SW480 (cell line): Measurements from ENCODE around the gene BCL2L1.
"Not testable (repeated sequence)": the region's sequence is repeated elsewhere in the genome, so short reads cannot be mapped to it uniquely, and the experiment has no call there.

Experiments
- DNase-seq: peaks from one replicate; pipeline ENCODE4 v3.0.0-alpha.2; 2016; ENCODE audit warnings: low spot score

The BCL2L1 gene

GRCh38 chr20:31648104-31648503 lies 74.6 kb downstream of the BCL2L1 start:
- DNase-seq: not testable (repeated sequence)

GRCh38 chr20:31644701-31645100 lies 78.0 kb downstream of the BCL2L1 start:
- DNase-seq: no peak

- no peak for DNase-seq
These were observed 79.1 kb downstream of the BCL2L1 start for GRCh38 chr20:31643522-31643921.

- DNase-seq: no peak
These were observed 79.8 kb downstream of the BCL2L1 start for GRCh38 chr20:31642837-31643236.

GRCh38 chr20:31641391-31641790 lies 81.3 kb downstream of the BCL2L1 start:
- DNase-seq: no peak

GRCh38 chr20:31640259-31640658 lies 82.4 kb downstream of the BCL2L1 start:
- no peak for DNase-seq

- no peak for DNase-seq
These were observed 83.9 kb downstream of the BCL2L1 start for GRCh38 chr20:31638816-31639215.

- DNase-seq: no peak
These were observed 84.4 kb downstream of the BCL2L1 start for GRCh38 chr20:31638317-31638716.

GRCh38 chr20:31637660-31638059 lies 85.0 kb downstream of the BCL2L1 start, which contains the start of gene COX4I2:
COX4I2 (plus strand) TSS chr20:31637912; CDS start chr20:31639018, 1,106 bp downstream.
- DNase-seq: no peak

- no peak for DNase-seq
These were observed 89.2 kb downstream of the BCL2L1 start for GRCh38 chr20:31633339-31633914.

- DNase-seq: no peak
These were observed 89.9 kb downstream of the BCL2L1 start for GRCh38 chr20:31632548-31633338.

GRCh38 chr20:31630187-31630790 lies 92.4 kb downstream of the BCL2L1 start:
- DNase-seq: no peak

- DNase-seq: not testable (repeated sequence)
These were observed 94.6 kb downstream of the BCL2L1 start for GRCh38 chr20:31628057-31628456.

GRCh38 chr20:31626534-31626933 lies 96.1 kb downstream of the BCL2L1 start:
- DNase-seq: not testable (repeated sequence)

- not testable (repeated sequence) for DNase-seq
These were observed 99.6 kb downstream of the BCL2L1 start for GRCh38 chr20:31623123-31623505.

- no peak for DNase-seq
These were observed 102.4 kb downstream of the BCL2L1 start for GRCh38 chr20:31620246-31620645.

- DNase-seq: no peak
These were observed 105.1 kb downstream of the BCL2L1 start for GRCh38 chr20:31617432-31618104.

GRCh38 chr20:31615416-31615815 lies 107.3 kb downstream of the BCL2L1 start:
- DNase-seq: no peak
